Hematopoietic multipotent progenitor cell treated with erythropoietin and hydrocortisone succinate and interleukin-3 and kit ligand, for 4 days (in vitro differentiated cells): ENCODE measurements around the gene MYLK4.

ENCODE experiments used
- DNase-seq: peaks from one replicate; pipeline ENCODE4 v3.0.0-alpha.2; 2015

MYLK4 gene

DNA sequence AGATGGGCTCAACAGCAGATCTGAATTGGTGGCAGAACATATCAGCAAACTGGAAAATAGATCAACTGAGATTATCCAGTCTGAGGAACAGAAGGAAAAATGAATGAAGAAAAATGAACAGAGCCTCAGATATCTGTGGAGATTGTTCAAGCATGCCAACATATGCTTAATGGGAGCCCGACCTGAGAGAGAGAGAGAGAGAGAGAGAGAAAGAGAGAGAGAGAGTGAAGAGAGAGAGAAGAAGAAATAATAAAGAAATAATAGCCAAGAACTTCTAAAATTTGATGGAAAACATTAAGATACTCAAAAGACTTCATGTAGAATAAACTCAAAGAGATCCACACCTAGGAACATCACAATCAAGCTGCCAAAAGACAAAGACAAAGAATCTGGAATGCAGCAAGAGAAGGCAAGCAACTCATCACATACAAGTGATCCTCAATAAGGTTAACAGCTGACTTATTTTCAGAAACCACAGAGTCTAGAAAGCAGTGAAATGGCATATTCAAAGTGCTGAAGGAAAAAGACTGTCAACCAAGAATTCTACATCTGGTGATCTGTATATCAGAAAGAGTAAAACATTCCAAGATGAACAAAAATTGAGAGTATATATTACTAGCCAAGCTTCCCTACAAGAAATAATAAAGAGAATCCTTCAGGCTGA, 97.2 kb downstream of the MYLK4 start:
- no peak for DNase-seq

DNA sequence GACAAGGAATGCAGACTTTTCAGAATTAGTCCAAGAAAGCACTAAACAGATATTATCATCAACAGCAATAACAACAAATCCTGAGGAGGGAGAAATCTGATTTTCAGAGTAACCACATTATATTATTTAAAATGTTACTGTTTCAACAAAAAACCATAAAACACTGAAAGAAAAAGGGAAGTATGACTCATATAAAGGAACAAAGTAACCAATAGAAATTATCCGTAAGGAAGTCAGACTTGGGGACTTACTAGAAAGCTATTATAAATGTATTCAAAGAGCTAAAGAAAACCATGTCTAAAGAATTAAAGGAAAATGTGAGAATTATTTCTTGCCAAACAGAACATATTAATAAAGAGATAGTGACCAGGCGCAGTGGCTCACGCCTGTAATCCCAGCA, 98.1 kb downstream of the MYLK4 start:
- DNase-seq = no peak

DNA sequence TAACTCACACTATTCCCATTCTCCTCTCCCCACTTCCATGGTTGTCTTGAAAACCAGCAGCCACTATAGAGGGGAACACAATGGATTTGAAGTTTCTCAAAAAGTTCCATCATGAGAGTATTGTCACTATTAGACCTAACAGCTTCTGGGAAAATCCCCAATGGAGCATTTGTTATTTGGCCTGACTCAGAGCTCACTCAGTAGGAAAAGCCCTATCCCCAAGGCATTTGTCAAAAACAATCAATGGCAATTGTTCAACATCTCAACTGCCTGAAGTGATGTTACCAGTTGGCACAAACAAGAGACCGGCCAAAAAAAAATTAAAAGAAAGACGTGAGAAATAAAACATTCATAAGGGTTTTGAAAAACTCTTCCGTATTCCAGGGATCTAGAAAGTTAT, 98.8 kb downstream of the MYLK4 start:
- no peak for DNase-seq

DNA sequence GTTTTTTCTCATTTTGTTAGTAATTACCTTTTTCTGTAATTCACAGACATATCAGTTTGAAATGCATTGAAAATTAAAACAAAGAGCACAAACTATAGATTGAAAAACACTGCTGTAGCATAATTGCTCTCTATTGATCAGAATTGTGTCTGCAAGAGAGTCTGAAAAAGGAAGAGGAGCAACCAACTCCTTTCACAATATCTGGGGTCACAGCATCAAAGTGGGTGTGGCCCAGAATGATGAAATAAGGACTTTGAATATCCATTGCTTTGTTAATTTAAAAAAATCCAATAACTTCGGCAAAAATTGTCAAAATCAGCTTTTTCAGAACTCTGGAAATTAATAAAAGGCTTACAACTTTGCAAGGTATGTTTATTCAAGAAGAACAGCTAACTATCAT, 99.2 kb downstream of the MYLK4 start:
- peak; percentile 48 for DNase-seq

DNA sequence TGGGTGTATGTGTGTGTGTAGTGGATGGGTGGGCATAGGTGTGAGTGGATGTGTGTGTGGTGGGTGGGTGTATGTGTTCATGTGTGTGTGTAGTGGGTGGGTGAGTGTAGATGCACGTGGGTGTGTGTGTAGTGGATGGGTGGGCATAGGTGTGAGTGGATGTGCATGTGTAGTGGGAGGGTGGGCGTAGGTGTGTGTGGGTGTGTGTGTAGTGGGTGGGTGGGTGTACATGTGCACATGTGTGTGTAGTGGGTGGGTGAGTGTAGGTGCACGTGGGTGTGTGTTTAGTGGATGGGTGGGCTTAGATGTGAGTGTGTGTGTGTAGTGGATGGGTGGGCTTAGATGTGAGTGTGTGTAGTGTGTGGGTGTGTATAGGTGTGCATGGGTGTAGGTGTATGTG, 104.4 kb downstream of the MYLK4 start:
- no peak for DNase-seq

DNA sequence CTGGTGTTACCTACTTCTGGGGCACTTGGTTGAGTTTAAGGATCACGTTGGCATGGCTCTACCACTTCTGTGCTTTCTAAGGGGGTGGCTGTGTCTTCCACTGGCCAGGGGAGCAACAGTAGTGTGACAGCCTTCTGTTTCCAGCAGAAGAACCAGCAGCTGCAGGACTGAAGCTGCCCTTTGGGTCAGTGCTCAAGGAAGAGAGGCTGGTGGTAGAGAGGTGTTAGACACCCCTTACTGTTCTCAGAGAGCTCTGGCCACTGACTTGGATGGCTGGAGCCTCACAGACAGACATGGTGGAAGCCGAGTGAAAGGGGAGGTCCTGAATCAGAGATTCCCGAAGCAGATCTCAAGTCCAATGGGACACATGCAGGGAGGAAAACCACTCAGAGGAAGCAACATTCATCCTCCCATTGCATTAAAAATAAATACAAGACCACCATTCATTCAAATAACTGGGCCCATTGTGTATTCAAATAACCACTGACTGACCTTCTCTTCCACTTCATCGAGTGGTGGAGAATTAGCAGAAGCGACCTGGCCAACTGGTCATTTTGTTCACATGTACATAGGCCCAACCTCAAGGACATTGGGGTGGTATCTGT, 106.7 kb downstream of the MYLK4 start:
- DNase-seq = no peak

DNA sequence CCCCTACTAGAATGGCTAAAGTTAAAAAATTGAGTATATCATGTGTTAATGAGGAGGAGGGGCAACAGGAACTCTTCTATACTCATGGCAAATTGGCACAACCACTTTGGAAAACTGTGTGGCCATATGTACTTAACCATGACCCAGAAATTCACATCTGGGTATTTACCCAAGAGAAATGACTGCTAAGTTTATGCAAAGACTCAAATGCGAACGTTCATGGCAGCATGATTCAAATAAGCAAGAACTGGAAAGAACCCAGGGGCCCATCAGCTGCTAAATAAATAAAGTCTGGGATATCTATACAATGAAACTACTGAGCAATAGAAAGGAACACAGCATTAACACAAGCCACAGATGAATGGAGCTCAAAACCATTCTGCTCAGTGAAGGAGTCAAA, 107.6 kb downstream of the MYLK4 start:
- DNase-seq = no peak

DNA sequence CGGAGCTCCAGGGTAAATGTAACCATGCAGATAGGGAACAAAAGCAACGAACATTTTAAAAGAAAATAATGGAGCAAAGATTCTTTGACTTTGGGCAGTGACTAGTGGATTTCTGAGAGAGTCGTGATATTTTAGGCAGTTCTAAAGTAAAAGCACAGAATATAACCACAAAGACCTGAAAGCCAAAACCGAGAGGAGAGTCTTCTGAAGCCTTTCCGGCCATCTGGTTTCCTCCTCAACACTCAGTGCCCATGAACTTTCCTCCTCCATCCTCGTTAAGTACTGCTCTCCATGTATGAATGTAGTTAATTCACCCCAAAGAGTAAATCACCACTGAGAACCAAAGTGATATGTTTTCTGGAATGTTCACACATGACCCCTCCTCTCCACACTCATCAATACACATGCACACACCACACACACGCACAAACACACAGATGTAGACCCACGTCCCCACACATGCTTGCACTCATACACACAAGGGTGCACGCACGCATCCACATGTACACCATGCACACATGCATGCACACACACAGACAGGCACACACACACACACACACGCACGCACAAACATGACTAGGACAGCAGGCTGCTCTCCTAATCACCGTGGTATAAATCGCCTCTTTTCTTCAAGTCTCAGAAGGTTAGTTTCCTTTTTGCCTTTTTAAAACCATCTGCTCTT, 109.5 kb downstream of the MYLK4 start:
- peak; percentile 51 for DNase-seq

DNA sequence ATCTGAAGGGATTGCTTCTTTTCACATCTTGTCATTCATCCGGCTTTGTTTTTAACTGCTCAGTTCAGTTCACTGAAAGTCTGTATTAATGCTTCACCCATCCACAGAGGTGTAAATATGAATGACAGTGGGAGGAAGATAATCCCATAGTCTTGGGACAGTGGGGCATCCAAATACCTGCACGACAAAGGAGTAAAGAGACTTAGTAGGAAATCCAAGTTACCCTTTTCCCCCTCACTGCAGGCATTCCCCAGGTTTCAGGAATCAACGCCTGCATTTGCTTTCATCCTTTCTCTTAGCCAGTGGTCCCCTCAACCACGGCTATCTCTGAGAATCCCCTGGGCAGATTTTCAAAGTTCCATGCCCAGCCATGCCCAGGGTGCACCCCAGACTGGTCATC, 110.2 kb downstream of the MYLK4 start:
- DNase-seq = no peak

DNA sequence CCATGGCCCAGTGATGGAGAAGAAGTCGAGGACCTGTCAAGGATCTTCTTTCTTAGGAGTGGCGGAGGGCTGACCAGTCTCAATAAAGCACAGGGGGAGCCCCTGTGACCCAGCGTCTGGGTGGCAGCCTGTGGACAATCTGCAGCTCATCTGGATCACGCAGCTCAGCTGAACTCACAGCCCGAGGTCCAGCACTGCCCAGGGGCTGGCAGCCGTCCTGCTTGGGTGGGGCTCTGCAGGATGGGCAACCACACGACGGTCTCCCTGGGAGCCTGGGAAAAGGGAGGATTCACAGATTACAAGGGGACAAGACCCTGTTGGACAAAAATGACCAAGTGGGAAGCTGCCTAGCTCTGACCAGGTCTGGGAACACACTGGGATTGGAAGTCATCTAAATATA, 110.8 kb downstream of the MYLK4 start:
- DNase-seq = no peak

DNA sequence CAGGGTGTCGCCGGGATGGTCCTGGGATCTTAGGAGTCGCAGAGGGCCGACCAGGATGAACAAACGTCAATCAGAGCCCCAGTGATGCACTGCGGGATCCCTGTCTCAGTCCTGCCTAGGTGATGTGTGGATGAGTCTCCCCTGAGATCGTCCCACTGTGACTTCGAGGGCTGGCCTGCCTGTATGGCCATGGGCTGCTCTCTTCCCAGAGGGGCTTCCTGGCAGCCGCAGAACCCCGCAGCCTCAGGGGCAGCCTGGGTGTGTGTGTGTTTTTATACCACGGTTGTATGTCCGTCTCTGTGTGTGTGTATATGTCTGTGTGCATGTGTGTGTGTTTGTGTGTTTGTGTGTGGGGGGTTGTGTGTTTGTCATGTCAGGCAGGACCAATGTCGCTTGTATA, 111.6 kb downstream of the MYLK4 start:
- no peak for DNase-seq

DNA sequence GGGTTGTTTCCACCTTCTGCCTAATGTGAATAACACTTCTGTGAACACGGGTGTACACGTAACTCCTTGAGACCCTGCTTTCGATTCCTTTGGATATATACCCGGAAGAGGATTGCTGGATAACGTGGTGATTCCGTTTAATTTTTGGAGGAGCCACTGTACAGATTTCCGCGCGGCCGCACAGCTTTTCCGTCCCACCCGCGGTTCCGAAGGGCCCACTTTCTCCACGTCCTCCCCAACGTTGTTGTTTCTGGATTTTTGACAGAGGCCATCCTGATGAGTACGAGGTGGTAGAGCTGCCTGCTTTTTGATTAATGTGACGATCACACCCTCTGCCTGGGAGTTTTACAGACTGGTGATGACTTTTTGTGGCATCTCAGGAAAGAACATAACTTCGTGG, 114.0 kb downstream of the MYLK4 start:
- DNase-seq = no peak

DNA sequence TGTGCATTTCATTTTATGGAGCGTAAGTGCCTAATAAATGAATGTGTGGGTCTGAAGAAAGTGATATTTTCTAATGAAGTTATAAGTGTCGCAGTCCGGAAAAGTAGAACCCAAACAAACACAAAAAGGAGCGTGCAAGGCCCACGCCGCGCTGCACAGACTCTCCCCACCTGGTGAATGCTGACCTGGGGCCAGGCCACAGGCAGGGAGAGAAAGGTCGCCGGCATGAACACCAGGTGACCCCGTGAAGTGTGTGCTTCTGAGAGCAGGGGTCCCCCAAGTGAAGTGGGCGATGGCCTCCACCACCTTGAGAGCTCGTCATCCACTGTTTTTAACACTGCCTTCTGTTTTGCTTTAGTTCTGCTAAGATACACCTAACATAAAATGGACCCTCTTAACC, 114.8 kb downstream of the MYLK4 start:
- DNase-seq = no peak

DNA sequence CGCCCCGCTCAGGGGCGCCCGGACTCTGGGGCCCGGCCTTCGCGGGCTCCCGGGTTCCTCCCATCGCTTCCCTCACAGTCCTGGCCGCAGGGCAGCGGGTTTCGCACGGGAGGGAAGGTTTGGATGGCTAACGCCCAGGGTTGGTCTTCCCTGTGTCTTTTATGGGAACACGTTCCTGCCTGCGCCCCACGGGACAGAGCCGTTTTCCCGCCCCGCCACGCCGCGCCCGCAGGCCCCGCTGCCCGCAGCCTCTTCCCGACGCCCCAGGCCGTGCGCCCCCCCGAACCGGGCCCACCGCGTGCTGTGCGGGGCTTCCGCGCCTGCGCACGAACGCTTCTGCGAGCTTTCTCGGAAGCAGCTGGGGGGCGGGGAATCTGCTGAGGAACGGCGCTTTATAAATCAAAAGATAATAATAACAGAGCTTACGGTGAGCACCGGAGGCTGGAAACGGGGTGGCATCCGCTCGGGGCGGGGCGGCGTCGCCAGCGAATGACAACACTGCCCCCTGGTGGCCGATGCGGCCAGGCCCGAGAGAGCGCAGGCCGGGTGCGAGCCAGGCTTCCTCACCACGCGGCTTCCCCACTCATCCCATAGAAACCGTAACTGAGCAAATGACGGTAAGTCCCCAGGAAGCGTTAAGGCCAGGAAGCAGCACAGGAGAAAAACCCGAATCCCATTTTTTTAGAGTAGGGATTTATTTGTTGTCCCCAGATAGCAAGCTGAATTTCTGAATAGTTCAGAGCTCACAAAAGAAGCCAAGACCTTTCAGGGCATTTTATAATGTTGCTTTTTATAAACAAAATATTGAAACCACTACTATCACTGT, 116.4 kb downstream of the MYLK4 start:
- peak; percentile 89 for DNase-seq

DNA sequence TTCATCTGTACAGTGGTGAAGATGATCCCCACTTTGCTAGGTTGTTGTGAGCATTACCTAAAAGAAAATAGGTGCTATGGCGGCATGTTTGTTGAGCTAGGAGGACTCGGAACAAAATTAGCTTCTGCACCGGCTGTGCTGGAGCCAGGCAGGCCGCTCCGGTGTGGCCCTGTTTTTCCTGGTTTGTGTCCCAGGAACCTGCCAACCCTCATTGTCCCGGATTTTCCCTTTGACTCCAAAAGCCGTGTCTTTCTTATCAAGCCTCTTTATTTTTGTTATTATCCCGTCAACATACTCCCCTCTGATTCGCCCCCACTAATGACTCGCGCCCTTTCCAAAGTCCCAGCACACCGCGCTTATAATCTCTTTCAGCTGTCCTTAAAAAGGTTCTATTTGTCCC, 117.0 kb downstream of the MYLK4 start:
- no peak for DNase-seq

DNA sequence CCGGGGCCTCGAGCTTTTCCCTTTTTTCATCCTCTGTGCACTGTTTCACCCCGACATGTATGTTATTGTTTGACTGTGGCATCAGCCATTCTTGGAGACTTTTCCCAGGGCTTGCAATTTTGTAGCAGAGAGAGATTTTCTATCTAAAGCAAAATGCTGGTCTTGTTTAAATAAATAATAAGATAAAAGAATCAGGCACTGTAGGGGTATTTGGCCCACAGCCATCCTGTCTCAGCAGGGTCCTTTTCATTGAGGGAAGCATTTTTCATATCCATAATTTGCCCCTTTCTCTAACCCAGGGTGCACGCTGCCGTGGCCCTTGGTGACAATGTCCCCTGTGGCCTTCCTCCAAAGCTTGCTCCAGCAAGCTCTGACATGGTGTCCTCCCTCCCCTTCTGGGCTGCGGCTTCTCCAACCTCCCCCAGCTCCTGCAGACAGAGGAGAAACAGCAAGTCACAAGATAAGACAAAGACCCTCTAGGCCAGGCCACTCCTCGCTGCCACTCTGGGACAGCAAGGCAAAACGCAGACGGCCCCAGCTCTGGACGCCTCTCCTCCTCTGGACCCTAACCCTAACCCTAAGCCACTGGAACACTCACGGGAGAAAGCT, 117.6 kb downstream of the MYLK4 start:
- no peak for DNase-seq

DNA sequence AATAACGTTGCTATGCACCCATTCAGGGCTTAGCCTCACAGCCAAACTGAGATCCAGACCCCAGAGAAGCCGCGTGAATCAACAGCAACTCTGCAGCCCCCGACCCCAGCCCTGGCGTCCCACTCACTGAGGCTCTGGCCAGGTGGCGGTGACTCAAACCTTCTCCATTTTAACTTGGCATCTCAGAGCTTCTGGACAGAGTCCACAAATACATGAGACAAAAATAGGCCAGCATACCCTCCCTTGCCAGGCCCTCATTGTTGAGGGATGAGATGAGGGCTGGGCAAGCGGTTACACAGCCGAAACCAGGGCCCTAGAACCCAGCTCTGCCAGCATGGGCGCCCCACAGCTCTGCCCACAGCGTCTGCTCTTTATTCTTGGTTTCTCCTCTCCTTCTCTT, 118.4 kb downstream of the MYLK4 start:
- DNase-seq = no peak

DNA sequence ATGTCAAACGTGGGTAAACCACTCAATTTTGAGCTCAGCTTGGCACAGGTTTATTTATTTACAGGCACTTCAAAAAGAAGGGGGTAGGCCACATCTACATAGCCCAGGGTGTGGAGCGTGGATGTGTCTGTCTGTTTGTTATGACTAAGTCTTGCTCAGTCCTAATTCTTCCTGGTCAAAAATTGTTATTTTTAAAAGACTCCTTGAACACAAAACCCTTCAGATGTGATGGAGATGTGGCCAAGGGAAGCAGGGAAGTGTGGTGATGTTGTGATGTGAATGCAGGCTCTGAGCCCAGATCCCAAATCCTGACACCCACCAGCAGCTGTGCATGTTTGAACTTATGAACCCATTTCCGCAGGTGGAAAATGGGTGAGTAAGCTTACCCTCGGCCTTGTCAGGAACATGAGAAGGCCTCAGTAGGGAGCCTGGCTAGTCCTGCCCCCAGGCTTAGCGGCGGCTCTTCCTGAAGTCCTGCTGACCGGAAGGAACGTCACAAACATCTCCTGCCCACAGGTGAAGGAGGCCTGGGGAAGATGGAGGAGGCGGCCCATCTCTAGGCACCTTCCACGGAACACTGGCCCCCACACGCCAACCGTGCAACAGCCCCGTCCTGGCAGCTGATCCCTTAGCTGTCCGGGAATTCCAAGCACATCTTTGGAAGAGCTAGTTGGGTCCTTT, 119.7 kb downstream of the MYLK4 start:
- no peak for DNase-seq

DNA sequence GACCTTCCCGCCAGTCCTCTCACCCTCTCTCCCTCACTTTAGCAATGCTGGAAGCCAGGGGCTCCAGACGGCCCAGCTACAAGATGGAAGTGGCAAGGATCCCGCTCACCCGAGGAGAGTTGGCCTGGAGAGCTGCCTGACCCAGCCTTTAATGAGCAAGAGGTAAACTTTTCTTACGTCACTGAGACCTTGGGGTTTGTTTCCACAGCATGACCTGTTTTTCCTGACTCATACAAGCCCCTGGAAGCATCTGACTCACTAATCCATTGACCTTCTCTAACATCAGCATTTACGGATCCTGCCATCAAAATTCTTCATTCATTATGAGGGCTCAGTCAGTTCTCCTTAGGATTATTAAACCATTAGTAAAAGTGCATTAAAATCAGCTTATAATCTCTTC, 120.4 kb downstream of the MYLK4 start:
- DNase-seq = no peak

DNA sequence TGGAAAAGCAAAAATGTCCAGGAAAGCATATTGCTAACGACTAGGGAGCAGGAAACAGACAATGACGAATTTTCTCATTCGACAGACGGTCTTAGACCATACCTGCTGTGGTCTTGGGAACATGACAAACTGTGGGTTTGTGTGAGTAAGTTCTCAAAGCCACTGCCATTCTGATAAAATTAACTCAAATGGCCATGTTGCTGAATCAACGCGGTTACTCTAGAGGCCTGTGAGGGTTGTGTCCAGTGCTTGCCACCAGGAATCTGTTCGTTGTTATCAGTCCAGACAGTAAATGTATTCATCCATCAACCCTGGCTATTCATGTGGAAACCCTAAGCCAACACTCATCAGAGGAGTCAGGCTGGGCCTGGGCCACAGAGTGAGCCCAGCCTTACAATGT, 124.3 kb downstream of the MYLK4 start:
- no peak for DNase-seq

DNA sequence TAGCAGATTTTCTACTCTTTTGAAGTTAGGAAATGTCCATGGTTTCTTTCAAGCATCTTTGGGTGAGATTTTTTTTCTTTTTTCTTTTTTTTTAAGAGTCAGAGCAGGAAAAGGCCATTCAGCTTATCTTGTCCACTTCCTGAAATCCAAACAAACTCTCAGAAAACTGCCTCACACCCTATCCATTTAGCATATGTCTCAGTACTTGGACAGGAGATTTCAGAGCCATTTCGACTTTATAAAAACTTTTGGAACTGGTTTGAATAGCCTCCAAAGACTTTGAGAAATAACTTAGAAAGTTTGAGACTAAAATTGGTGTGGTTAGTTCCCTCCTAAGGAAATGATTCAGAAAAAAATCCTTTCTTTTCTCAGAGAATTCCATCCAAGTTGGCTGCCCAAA, 125.1 kb downstream of the MYLK4 start:
- no peak for DNase-seq

DNA sequence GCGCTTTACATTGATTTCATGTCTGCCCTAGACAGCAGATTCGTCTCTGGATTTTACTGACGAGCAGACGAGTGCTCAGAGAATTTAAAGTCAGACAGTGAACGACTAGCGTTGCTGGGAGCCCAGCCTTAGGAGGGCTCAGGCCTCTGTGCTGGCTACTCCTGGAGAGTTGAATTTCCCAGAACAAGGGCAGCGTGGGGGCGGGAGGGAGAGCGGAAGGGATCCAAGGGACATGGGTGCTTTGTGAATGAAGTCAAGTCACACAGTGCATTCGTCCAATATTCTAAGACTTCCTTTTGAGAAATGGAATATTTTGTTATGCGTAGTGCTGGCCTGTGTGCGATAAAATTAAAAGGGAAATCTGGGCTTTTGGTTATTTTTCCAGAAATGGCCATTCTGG, 126.5 kb downstream of the MYLK4 start:
- DNase-seq = no peak

DNA sequence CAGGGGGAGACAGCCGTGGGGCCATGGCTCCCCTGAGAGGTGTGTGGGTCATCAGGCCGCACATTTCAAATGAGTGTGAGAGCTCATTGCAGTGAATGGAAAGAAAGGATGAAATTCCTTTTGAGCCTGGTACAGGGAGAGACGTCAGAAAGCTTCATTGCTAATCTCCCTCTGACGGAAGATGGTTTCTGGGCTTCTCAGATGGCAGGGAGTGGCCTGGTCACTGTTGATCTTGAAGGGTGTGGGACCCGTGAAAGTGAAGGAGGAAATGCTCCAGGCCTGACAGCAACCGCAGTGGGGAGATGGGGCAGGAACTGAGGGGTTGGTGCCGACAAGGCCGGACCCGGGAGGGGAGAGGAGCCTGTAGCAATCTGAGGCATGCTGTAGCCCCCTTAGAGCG, 127.4 kb downstream of the MYLK4 start:
- DNase-seq = no peak
